Breast epithelium (tissue), 4 donors: ENCODE measurements around the gene ASIC3. TPM values are rescaled to one million over a fixed set of nuclear protein-coding genes. Genes with fewer than 3 reads are reported as not detected.

Experiments
- DNase-seq, 2 donors: peaks; one replicate each; pipeline ENCODE4 v3.0.0-alpha.2; 2019; ENCODE audit warnings: low spot score in 2 of 2
- H3K27ac ChIP-seq, 2 donors: fragments of 200-600 bp; sonication (generic) in 1 of 2; one replicate each; pipeline ENCODE4 v1.5.1; 2016 to 2019; ENCODE audit warnings: mild to moderate bottlenecking in 1 of 2
- H3K27me3 ChIP-seq, 2 donors: fragments of 200-600 bp; sonication (generic) in 1 of 2; one replicate each; pipeline versions ENCODE4 v1.5.1 to v1.6.0; 2017 to 2019; ENCODE audit warnings: control low read depth in 1 of 2, mild to moderate bottlenecking in 1 of 2
- H3K36me3 ChIP-seq: fragments of 200-600 bp; one replicate; pipeline ENCODE4 v1.5.1; 2019
- H3K4me1 ChIP-seq, 2 donors: fragments of 200-600 bp; sonication (generic); one replicate each; pipeline ENCODE4 v1.5.1; 2016 to 2019; ENCODE audit warnings: control low read depth in 1 of 2
- H3K4me3 ChIP-seq, 3 donors: fragments of 200-600 bp; sonication (generic); 1 replicate in 2 of 3; 2 replicates in 1 of 3; pipeline ENCODE4 v1.5.1; 2016 to 2019; ENCODE audit warnings: mild to moderate bottlenecking in 3 of 3, moderate library complexity in 2 of 3
- H3K9me3 ChIP-seq, 2 donors: fragments of 200-600 bp; sonication (generic) in 1 of 2; one replicate each; pipeline ENCODE4 v1.5.1; 2016 to 2019; ENCODE audit warnings: control low read depth in 1 of 2
- CTCF ChIP-seq, 3 donors: fragments of 450-650 bp; IDR thresholded peaks; one replicate each; pipeline ENCODE4 v1.5.1; 2016 to 2017; ENCODE audit warnings: antibody characterized with exemption in 3 of 3, mild to moderate bottlenecking in 3 of 3, moderate library complexity in 3 of 3
- POLR2A ChIP-seq: fragments of 450-650 bp; IDR thresholded peaks from one replicate; pipeline ENCODE4 v1.6.1; 2016; ENCODE audit warnings: antibody characterized with exemption, mild to moderate bottlenecking, moderate library complexity
- POLR2AphosphoS5 ChIP-seq, 3 donors: sonication (generic); formaldehyde crosslinking; IDR thresholded peaks; one replicate each; pipeline ENCODE4 v1.6.1; 2017; ENCODE audit warnings: antibody characterized with exemption in 3 of 3
- intact Hi-C: fragments of 100-400 bp; cut with DNase I; formaldehyde crosslinking; loops from one replicate; pipeline ENCODE4 v1.15.1; 2023; ENCODE audit warnings: low total_unique reads
- total RNA-seq, 3 donors: library from RNA; depleted of rRNA; stranded (reverse); fragments of >200 nt; gene quantifications; one replicate each; pipeline ENCODE4 v1.1.0, GENCODE V29; 2016

ASIC3 gene
- total RNA-seq, 3 donors from 2014 or later: 1.3 to 3.3 (median 2.3) TPM

GRCh38 chr7:151045967-151046366 lies 2.4 kb upstream of the ASIC3 start:
- TF ChIP-seq POLR2A: no peak
- TF ChIP-seq POLR2AphosphoS5 (IDR thresholded peaks at IDR 0.05): no peak
- no peak for TF ChIP-seq CTCF (IDR thresholded peaks at IDR 0.05)
- Histone ChIP-seq H3K4me1 (peaks cover 0 to 8% of the 10 kb centered on the region in 2 donors), H3K36me3 (no peaks in the 10 kb centered on the region), H3K4me3 (no peak overlapping the region), H3K27me3 (no peaks in the 10 kb centered on the region), H3K27ac (no peak overlapping the region), H3K9me3 (no peaks in the 10 kb centered on the region)
- no peak for DNase-seq
- intact Hi-C loops: loop anchor here (1.0 kb wide), 1 partner anchor 51 kb away; no protein-coding TSS in a partner anchor

GRCh38 chr7:151046603-151047573 lies 1.4 kb upstream of the ASIC3 start:
- Histone ChIP-seq H3K27ac (peak overlapping the region in 1 of 2 donors; percentile 7), H3K4me3 (no peak overlapping the region), H3K27me3 (no peaks in the 10 kb centered on the region), H3K9me3 (no peaks in the 10 kb centered on the region), H3K36me3 (no peaks in the 10 kb centered on the region), H3K4me1 (peaks cover 0 to 9% of the 10 kb centered on the region in 2 donors)
- no peak for TF ChIP-seq POLR2A
- TF ChIP-seq POLR2AphosphoS5 (IDR thresholded peaks at IDR 0.05): no peak
- no peak for TF ChIP-seq CTCF (IDR thresholded peaks at IDR 0.05)
- intact Hi-C loops: no loop called here
- DNase-seq: no peak

GRCh38 chr7:151048911-151049463 lies 656 bp downstream of the ASIC3 start:
- peaks cover 0 to 9% of the 10 kb centered on the region in 2 donors for H3K4me1 ChIP-seq
- no peaks in the 10 kb centered on the region for H3K9me3 ChIP-seq
- DNase-seq: no peak
- no peaks in the 10 kb centered on the region for H3K36me3 ChIP-seq
- intact Hi-C loops: no loop called here
- no peak overlapping the region for H3K27ac ChIP-seq
- no peak overlapping the region for H3K4me3 ChIP-seq
- TF ChIP-seq CTCF (IDR thresholded peaks at IDR 0.05) (no peak), POLR2AphosphoS5 (IDR thresholded peaks at IDR 0.05) (no peak), POLR2A (no peak)
- H3K27me3 ChIP-seq: no peaks in the 10 kb centered on the region

GRCh38 chr7:151051108-151051507 lies 2.8 kb downstream of the ASIC3 start:
- Histone ChIP-seq H3K27ac (no peak overlapping the region), H3K4me3 (peak overlapping the region in 1 of 3 donors; percentile 54), H3K4me1 (peaks cover 0 to 9% of the 10 kb centered on the region in 2 donors), H3K9me3 (no peaks in the 10 kb centered on the region), H3K36me3 (no peaks in the 10 kb centered on the region), H3K27me3 (no peaks in the 10 kb centered on the region)
- TF ChIP-seq POLR2A: no peak
- TF ChIP-seq POLR2AphosphoS5 (IDR thresholded peaks at IDR 0.05): no peak
- no peak for TF ChIP-seq CTCF (IDR thresholded peaks at IDR 0.05)
- no peak for DNase-seq
- intact Hi-C loops: no loop called here

- no peaks in the 10 kb centered on the region for H3K27me3 ChIP-seq
- no peak for DNase-seq
- TF ChIP-seq POLR2AphosphoS5 (IDR thresholded peaks at IDR 0.05) (no peak), POLR2A (no peak), CTCF (IDR thresholded peaks at IDR 0.05) (no peak)
- no peak overlapping the region for H3K4me3 ChIP-seq
- intact Hi-C loops: no loop called here
- H3K4me1 ChIP-seq: peaks cover 0 to 11% of the 10 kb centered on the region in 2 donors
- no peaks in the 10 kb centered on the region for H3K36me3 ChIP-seq
- no peak overlapping the region for H3K27ac ChIP-seq
- H3K9me3 ChIP-seq: no peaks in the 10 kb centered on the region
Measured at GRCh38 chr7:151053096-151053495, 4.8 kb downstream of the ASIC3 start.
